HG03097 (cell line): ENCODE data around the gene GPR171.
"Not testable (repeated sequence)": the region's sequence is repeated elsewhere in the genome, so short reads cannot be mapped to it uniquely, and the experiment has no call there.

Experiments used
- ATAC-seq: cut with Tn5 transposase; IDR thresholded peaks from one replicate; pipeline ENCODE4 v1.9.1; 2021; ENCODE audit not compliant: unreplicated experiment, low FRiP score

The GPR171 gene

GRCh38 chr3:151203051-151203420 is at the start of gene GPR171:
TSS of gene GPR171 (minus strand) at chr3:151203216. CDS start at chr3:151199386, 3,830 bp downstream.
- ATAC-seq: peak; percentile 87

- ATAC-seq: no peak
Observed at GRCh38 chr3:151248772-151249337, 45.8 kb upstream of the GPR171 start.

GRCh38 chr3:151242006-151242405 is 39.0 kb upstream of the GPR171 start:
- not testable (repeated sequence) for ATAC-seq

GRCh38 chr3:151236736-151237135 is 33.7 kb upstream of the GPR171 start:
- ATAC-seq: no peak

GRCh38 chr3:151236316-151236715 is 33.3 kb upstream of the GPR171 start:
- ATAC-seq: no peak

- ATAC-seq: no peak
Observed at GRCh38 chr3:151234825-151235224, 31.8 kb upstream of the GPR171 start.

- ATAC-seq: no peak
Observed at GRCh38 chr3:151232991-151233390, 30.0 kb upstream of the GPR171 start.

- not testable (repeated sequence) for ATAC-seq
Observed at GRCh38 chr3:151232403-151232802, 29.4 kb upstream of the GPR171 start.

- ATAC-seq: no peak
Observed at GRCh38 chr3:151230646-151231045, 27.6 kb upstream of the GPR171 start.

GRCh38 chr3:151228666-151229040 is 25.6 kb upstream of the GPR171 start:
- no peak for ATAC-seq

- peak; percentile 72 for ATAC-seq
Observed at GRCh38 chr3:151227807-151228665, 25.0 kb upstream of the GPR171 start.

GRCh38 chr3:151227266-151227806 is 24.3 kb upstream of the GPR171 start:
- ATAC-seq: peak; percentile 29

- ATAC-seq: no peak
Observed at GRCh38 chr3:151226825-151227224, 23.8 kb upstream of the GPR171 start.

GRCh38 chr3:151226088-151226563 is 23.1 kb upstream of the GPR171 start:
- ATAC-seq: no peak

GRCh38 chr3:151225040-151225975 is 22.3 kb upstream of the GPR171 start:
- ATAC-seq: no peak

- no peak for ATAC-seq
Observed at GRCh38 chr3:151224268-151224866, 21.4 kb upstream of the GPR171 start.

- no peak for ATAC-seq
Observed at GRCh38 chr3:151219056-151219455, 16.0 kb upstream of the GPR171 start.

GRCh38 chr3:151218136-151218535 is 15.1 kb upstream of the GPR171 start:
- ATAC-seq: no peak

- ATAC-seq: no peak
Observed at GRCh38 chr3:151216641-151217607, 13.9 kb upstream of the GPR171 start.
